Panc1 (cell line): ENCODE data around the gene KIAA0586. TPM values are rescaled to one million over a fixed set of nuclear protein-coding genes. Genes with fewer than 3 reads are reported as not detected.
"Not testable (repeated sequence)": the region's sequence is repeated elsewhere in the genome, so short reads cannot be mapped to it uniquely, and the experiment has no call there.

Source experiments
- ATAC-seq: fragments of 200-7000 bp; cut with Tn5 transposase; 2 replicates; pipeline ENCODE4 v1.9.1; 2020; ENCODE audit warnings: mild to moderate bottlenecking, moderate library complexity
- BruUV-seq: library from RNA; stranded (reverse); fragments of 400-500 nt; replicated peaks from 2 replicates; lab custom pipeline; 2021; lab: Mats Ljungman, UMichigan
- CTCF ChIA-PET: fragments of 300-600 bp; sonication (Branson Sonifier 250); formaldehyde crosslinking; loops from one replicate; lab custom pipeline; 2022; ENCODE audit warnings: antibody characterized with exemption; lab: Charles Lee
- POLR2A ChIA-PET: fragments of 300-600 bp; sonication (Branson Sonifier 250); formaldehyde crosslinking; loops from one replicate; lab custom pipeline; 2022; ENCODE audit warnings: antibody characterized with exemption; lab: Charles Lee
- DNase-seq: peaks from one replicate; pipeline ENCODE4 v3.0.0-alpha.2; 2010; ENCODE audit warnings: low read depth, low spot score
- H3K27ac ChIP-seq: 2 replicates; pipeline ENCODE4 v1.5.1; 2011; ENCODE audit warnings: mild to moderate bottlenecking, low read length, inconsistent platforms
- H3K27me3 ChIP-seq: fragments of 200-500 bp; sonication (Bioruptor generic); 2 replicates; pipeline ENCODE4 v1.6.0; 2014; ENCODE audit warnings: low read length, inconsistent platforms; ENCODE audit not compliant: control insufficient read depth, insufficient read depth
- H3K36me3 ChIP-seq: fragments of 200-500 bp; sonication (Bioruptor generic); 2 replicates; pipeline ENCODE4 v1.5.1; 2014; ENCODE audit warnings: inconsistent platforms, mild to moderate bottlenecking, low read length, moderate library complexity; ENCODE audit not compliant: control insufficient read depth, insufficient read depth
- H3K4me1 ChIP-seq: 2 replicates; pipeline ENCODE4 v1.5.1; 2011; ENCODE audit warnings: inconsistent platforms, mild to moderate bottlenecking, low read length, moderate library complexity; ENCODE audit not compliant: control insufficient read depth, insufficient read depth
- H3K4me3 ChIP-seq, 2 experiments: 2 replicates each; pipeline ENCODE4 v1.5.1; 2011 to 2012; ENCODE audit warnings: low read depth in 2 of 2, low read length in 2 of 2, mild to moderate bottlenecking in 2 of 2, inconsistent platforms in 1 of 2, moderate library complexity in 1 of 2
- H3K9me3 ChIP-seq: fragments of 200-500 bp; sonication (Bioruptor generic); 2 replicates; pipeline ENCODE4 v1.5.1; 2014; ENCODE audit warnings: low read depth, mild to moderate bottlenecking, inconsistent platforms, low read length, moderate library complexity; ENCODE audit not compliant: control insufficient read depth, insufficient read depth
- CTCF ChIP-seq: fragments of 450-650 bp; IDR thresholded peaks from 2 replicates; pipeline ENCODE4 v1.5.1; 2017; ENCODE audit warnings: mild to moderate bottlenecking
- POLR2AphosphoS5 ChIP-seq: IDR thresholded peaks from 2 replicates; pipeline ENCODE4 v1.6.1; 2012; ENCODE audit warnings: mild to moderate bottlenecking, low read depth, low read length, moderate library complexity
- SIN3A ChIP-seq: IDR thresholded peaks from 2 replicates; pipeline ENCODE4 v1.6.1; 2012; ENCODE audit warnings: low read depth, mild to moderate bottlenecking, low read length, moderate library complexity, borderline replicate concordance; ENCODE audit not compliant: insufficient read depth
- TCF7L2 ChIP-seq: IDR thresholded peaks from 2 replicates; pipeline ENCODE4 v1.6.1; 2011; ENCODE audit warnings: mild to moderate bottlenecking, low read depth, low read length, inconsistent platforms
- in situ Hi-C: cut with HindIII; loops from 2 replicates; pipeline ENCODE4 v1.10.0; 2016; ENCODE audit warnings: low sequenced_read_pairs, low pct_unique_long_range_greater_than_20kb
- intact Hi-C: fragments of 100-400 bp; cut with micrococcal nuclease; formaldehyde crosslinking; loops from one replicate; pipeline ENCODE4 v1.10.0; 2022; ENCODE audit not compliant: unreplicated experiment
- total RNA-seq: library from RNA; stranded (reverse); gene quantifications from one replicate; pipeline ENCODE4 v1.2.1, GENCODE V29; 2021; ENCODE audit not compliant: unreplicated experiment
- TF ChIP-seq, protein P1 (sequence below), 2 experiments: IDR thresholded peaks; 2 replicates each; pipeline ENCODE4 v1.6.1; 2011 to 2012; ENCODE audit warnings: low read depth in 2 of 2, control low read depth in 1 of 2, low read length in 1 of 2, mild to moderate bottlenecking in 1 of 2, moderate library complexity in 1 of 2; ENCODE audit not compliant: insufficient read depth in 1 of 2

Gene KIAA0586
- total RNA-seq, 1 experiment from 2014 or later: 14.7 TPM

DNA sequence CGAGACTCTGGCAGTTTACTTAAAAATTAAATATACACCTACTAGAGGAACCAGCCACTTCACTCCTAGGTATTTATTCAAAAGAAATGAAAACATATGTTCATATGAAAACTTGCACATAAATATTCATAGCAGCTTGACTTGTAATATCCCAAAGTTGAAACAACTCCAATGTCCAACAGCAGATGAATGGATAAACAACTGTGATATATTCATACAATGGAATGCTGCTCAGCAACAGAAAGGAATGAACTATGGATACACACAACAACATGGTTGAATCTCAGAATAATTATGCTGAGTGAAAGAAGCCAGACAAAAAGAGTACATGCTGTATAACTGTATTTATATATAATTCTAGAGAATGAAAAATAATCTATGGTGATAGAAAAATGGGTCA is 156.9 kb downstream of the KIAA0586 start:
- DNase-seq (no peak), ATAC-seq (no peak)
- Histone ChIP-seq H3K27me3 (0 out of 2 replicates have a peak, but pooled peaks cover 3% of the 10 kb centered on the region), H3K27ac (no peak overlapping the region), H3K4me1 (no peaks in the 10 kb centered on the region), H3K36me3 (no peaks in the 10 kb centered on the region), H3K9me3 (no peaks in the 10 kb centered on the region), H3K4me3 (no peak overlapping the region)
- in situ Hi-C loops: no loop called here
- ChIA-PET POLR2A (no interaction called here), CTCF (no interaction called here)
- TF ChIP-seq CTCF (no peak), TCF7L2 (no peak), POLR2AphosphoS5 (no peak)
- TF ChIP-seq, protein P1, sequence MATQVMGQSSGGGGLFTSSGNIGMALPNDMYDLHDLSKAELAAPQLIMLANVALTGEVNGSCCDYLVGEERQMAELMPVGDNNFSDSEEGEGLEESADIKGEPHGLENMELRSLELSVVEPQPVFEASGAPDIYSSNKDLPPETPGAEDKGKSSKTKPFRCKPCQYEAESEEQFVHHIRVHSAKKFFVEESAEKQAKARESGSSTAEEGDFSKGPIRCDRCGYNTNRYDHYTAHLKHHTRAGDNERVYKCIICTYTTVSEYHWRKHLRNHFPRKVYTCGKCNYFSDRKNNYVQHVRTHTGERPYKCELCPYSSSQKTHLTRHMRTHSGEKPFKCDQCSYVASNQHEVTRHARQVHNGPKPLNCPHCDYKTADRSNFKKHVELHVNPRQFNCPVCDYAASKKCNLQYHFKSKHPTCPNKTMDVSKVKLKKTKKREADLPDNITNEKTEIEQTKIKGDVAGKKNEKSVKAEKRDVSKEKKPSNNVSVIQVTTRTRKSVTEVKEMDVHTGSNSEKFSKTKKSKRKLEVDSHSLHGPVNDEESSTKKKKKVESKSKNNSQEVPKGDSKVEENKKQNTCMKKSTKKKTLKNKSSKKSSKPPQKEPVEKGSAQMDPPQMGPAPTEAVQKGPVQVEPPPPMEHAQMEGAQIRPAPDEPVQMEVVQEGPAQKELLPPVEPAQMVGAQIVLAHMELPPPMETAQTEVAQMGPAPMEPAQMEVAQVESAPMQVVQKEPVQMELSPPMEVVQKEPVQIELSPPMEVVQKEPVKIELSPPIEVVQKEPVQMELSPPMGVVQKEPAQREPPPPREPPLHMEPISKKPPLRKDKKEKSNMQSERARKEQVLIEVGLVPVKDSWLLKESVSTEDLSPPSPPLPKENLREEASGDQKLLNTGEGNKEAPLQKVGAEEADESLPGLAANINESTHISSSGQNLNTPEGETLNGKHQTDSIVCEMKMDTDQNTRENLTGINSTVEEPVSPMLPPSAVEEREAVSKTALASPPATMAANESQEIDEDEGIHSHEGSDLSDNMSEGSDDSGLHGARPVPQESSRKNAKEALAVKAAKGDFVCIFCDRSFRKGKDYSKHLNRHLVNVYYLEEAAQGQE (IDR thresholded peaks at IDR 0.05; ENCODE audit: insufficient read depth in 1 of 2, low read depth in 2 of 2, low read length in 1 of 2): no peak
- no TSS peak for BruUV-seq
- intact Hi-C loops: no loop called here

DNA sequence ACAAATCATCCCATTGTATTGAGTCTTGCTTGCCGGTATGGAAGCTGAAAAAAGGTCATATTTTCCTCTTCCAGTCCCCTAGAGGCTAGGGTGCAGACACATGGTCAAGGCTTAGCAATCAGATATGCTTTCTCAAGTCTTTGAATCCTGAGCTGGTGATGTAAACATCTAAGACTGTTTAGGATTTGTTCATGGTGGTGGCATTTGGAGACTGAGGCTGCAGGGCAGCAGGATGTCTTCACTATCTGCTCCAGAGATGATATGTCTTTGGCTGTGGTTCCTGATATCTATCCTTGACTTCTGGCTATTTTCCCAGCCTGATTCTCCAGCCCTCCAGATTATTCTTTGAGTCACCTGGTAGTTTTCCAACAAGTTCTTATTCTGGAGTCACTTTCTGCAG is 159.8 kb downstream of the KIAA0586 start:
- Histone ChIP-seq H3K4me3 (no peak overlapping the region), H3K27me3 (0 out of 2 replicates have a peak, but pooled peaks cover 3% of the 10 kb centered on the region), H3K36me3 (no peaks in the 10 kb centered on the region), H3K27ac (no peak overlapping the region), H3K9me3 (no peaks in the 10 kb centered on the region), H3K4me1 (no peaks in the 10 kb centered on the region)
- CTCF ChIA-PET: no interaction called here
- BruUV-seq: no TSS peak
- DNase-seq (no peak), ATAC-seq (no peak)
- TF ChIP-seq CTCF (no peak), SIN3A (no peak), POLR2AphosphoS5 (no peak), TCF7L2 (no peak)
- TF ChIP-seq, protein P1 (IDR thresholded peaks at IDR 0.05; ENCODE audit: insufficient read depth in 1 of 2, low read depth in 2 of 2, low read length in 1 of 2): no peak
- POLR2A ChIA-PET: no interaction called here
- intact Hi-C loops (no loop called here), in situ Hi-C loops (no loop called here)

DNA sequence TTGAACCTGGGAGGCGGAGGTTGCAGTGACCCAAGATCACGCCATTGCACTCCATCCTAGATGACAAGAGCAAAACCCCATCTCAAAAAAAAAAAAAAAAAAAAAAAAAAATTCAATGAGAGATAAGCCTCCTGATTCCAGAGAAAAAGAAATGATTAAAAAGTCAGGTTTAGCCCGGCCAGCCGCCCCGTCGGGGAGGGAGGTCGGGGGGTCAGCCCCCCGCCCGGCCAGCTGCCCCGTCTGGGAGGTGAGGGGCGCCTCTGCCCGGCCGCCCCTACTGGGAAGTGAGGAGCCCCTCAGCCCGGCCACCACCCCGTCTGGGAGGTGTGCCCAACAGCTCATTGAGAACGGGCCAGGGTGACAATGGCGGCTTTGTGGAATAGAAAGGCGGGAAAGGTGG is 160.8 kb downstream of the KIAA0586 start:
- H3K36me3 ChIP-seq, POLR2A ChIA-PET, BruUV-seq, ATAC-seq, in situ Hi-C loops, DNase-seq, intact Hi-C loops, H3K9me3 ChIP-seq, H3K4me3 ChIP-seq, H3K27me3 ChIP-seq, H3K4me1 ChIP-seq, CTCF ChIA-PET, H3K27ac ChIP-seq: not testable (repeated sequence)
